Fibroblast of lung (primary cell): ENCODE measurements around the gene JDP2.

Experiments used
- EZH2 ChIP-seq: IDR thresholded peaks from 2 replicates; pipeline ENCODE4 v1.5.1; 2012; ENCODE audit warnings: low read length, control low read depth, mild to moderate bottlenecking; ENCODE audit errors: missing control alignments
- TF ChIP-seq, protein P1 (sequence below), 2 donors: IDR thresholded peaks in 1 of 2; conservative IDR thresholded peaks in 1 of 2; 1 replicate in 1 of 2; 2 replicates in 1 of 2; pipeline ENCODE4 v1.5.1; 2011 to 2012; ENCODE audit warnings: low read length in 2 of 2, control low read depth in 1 of 2, inconsistent platforms in 1 of 2, low read depth in 1 of 2, mild to moderate bottlenecking in 1 of 2

- TF ChIP-seq, protein P1, sequence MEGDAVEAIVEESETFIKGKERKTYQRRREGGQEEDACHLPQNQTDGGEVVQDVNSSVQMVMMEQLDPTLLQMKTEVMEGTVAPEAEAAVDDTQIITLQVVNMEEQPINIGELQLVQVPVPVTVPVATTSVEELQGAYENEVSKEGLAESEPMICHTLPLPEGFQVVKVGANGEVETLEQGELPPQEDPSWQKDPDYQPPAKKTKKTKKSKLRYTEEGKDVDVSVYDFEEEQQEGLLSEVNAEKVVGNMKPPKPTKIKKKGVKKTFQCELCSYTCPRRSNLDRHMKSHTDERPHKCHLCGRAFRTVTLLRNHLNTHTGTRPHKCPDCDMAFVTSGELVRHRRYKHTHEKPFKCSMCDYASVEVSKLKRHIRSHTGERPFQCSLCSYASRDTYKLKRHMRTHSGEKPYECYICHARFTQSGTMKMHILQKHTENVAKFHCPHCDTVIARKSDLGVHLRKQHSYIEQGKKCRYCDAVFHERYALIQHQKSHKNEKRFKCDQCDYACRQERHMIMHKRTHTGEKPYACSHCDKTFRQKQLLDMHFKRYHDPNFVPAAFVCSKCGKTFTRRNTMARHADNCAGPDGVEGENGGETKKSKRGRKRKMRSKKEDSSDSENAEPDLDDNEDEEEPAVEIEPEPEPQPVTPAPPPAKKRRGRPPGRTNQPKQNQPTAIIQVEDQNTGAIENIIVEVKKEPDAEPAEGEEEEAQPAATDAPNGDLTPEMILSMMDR (conservative IDR thresholded peaks at IDR 0.05 in 1 of 2, IDR thresholded peaks at IDR 0.05 in 1 of 2; ENCODE audit: low read depth in 1 of 2, low read length in 2 of 2) = no peak
- no peak for TF ChIP-seq EZH2
Measured at GRCh38 chr14:75469606-75470237, 41.9 kb downstream of the JDP2 start.
